ENCODE results near the gene SIK2.

Gene SIK2

GRCh38 chr11:111660822-111661221 is 58.6 kb downstream of the SIK2 start:
- no peak for FAIRE-seq

GRCh38 chr11:111663820-111664219 is 61.6 kb downstream of the SIK2 start:
- FAIRE-seq: no peak

GRCh38 chr11:111665777-111666176 is 63.5 kb downstream of the SIK2 start:
- FAIRE-seq: peak; percentile 77

GRCh38 chr11:111668980-111669379 is 66.7 kb downstream of the SIK2 start:
- peak; percentile 15 for FAIRE-seq

- no peak for FAIRE-seq
Observed at GRCh38 chr11:111671383-111671782, 69.1 kb downstream of the SIK2 start.

- no peak for FAIRE-seq
Observed at GRCh38 chr11:111672949-111673348, 70.7 kb downstream of the SIK2 start.

- no peak for FAIRE-seq
Observed at GRCh38 chr11:111674941-111675340, 72.7 kb downstream of the SIK2 start.

GRCh38 chr11:111675891-111676290 is 73.6 kb downstream of the SIK2 start:
- no peak for FAIRE-seq

- no peak for FAIRE-seq
Observed at GRCh38 chr11:111676878-111677585, 74.8 kb downstream of the SIK2 start.

- peak; percentile 40 for FAIRE-seq
Observed at GRCh38 chr11:111680486-111681175, 78.4 kb downstream of the SIK2 start.

GRCh38 chr11:111683806-111684205 is 81.6 kb downstream of the SIK2 start:
- FAIRE-seq: no peak

GRCh38 chr11:111684251-111684650 is 82.0 kb downstream of the SIK2 start:
- no peak for FAIRE-seq

GRCh38 chr11:111688013-111688412 is 85.8 kb downstream of the SIK2 start:
- FAIRE-seq: no peak

GRCh38 chr11:111691176-111691575 is 88.9 kb downstream of the SIK2 start:
- no peak for FAIRE-seq

GRCh38 chr11:111691741-111692140 is 89.5 kb downstream of the SIK2 start:
- no peak for FAIRE-seq

GRCh38 chr11:111693224-111693937 is 91.1 kb downstream of the SIK2 start:
- no peak for FAIRE-seq

- FAIRE-seq: no peak
Observed at GRCh38 chr11:111694851-111695250, 92.6 kb downstream of the SIK2 start.

- no peak for FAIRE-seq
Observed at GRCh38 chr11:111696556-111696955, 94.3 kb downstream of the SIK2 start.

GRCh38 chr11:111697933-111698371 is 95.7 kb downstream of the SIK2 start:
- FAIRE-seq: no peak

GRCh38 chr11:111698852-111699559 is 96.8 kb downstream of the SIK2 start:
- FAIRE-seq: no peak

GRCh38 chr11:111699579-111700156 is 97.4 kb downstream of the SIK2 start:
- FAIRE-seq: no peak

- FAIRE-seq: no peak
Observed at GRCh38 chr11:111700162-111700561, 97.9 kb downstream of the SIK2 start.

- FAIRE-seq: no peak
Observed at GRCh38 chr11:111702623-111703022, 100.4 kb downstream of the SIK2 start.

Measured in G401.6 (cell line).